Measurements from ENCODE around the gene YKT6.
"Not testable (repeated sequence)": the region's sequence is repeated elsewhere in the genome, so short reads cannot be mapped to it uniquely, and the experiment has no call there.

YKT6 gene

GRCh38 chr7:44194562-44195145, 6.1 kb upstream of the YKT6 start:
- no peak for TF ChIP-seq CTCF (conservative IDR thresholded peaks at IDR 0.05; ENCODE audit: low read depth, low read length)
- DNase-seq (ENCODE audit: low read depth) = no peak
- H3K4me3 ChIP-seq (ENCODE audit: low read length) = no peak overlapping the region

- no peak for DNase-seq (ENCODE audit: low read depth)
- no peak overlapping the region for H3K4me3 ChIP-seq (ENCODE audit: low read length)
- TF ChIP-seq CTCF (conservative IDR thresholded peaks at IDR 0.05; ENCODE audit: low read depth, low read length) = no peak
Measured at GRCh38 chr7:44195889-44196288, 4.9 kb upstream of the YKT6 start.

- peak; percentile 88 for TF ChIP-seq CTCF (conservative IDR thresholded peaks at IDR 0.05; ENCODE audit: low read depth, low read length)
- H3K4me3 ChIP-seq (ENCODE audit: low read length) = no peak overlapping the region
- no peak for DNase-seq (ENCODE audit: low read depth)
Measured at GRCh38 chr7:44196450-44196872, 4.3 kb upstream of the YKT6 start.

GRCh38 chr7:44197474-44197873, 3.3 kb upstream of the YKT6 start:
- no peak for TF ChIP-seq CTCF (conservative IDR thresholded peaks at IDR 0.05; ENCODE audit: low read depth, low read length)
- no peak for DNase-seq (ENCODE audit: low read depth)
- H3K4me3 ChIP-seq (ENCODE audit: low read length) = no peak overlapping the region

- not testable (repeated sequence) for H3K4me3 ChIP-seq (ENCODE audit: low read length); DNase-seq (ENCODE audit: low read depth)
Measured at GRCh38 chr7:44200163-44200562, 615 bp upstream of the YKT6 start.

GRCh38 chr7:44201813-44202212, 1.0 kb downstream of the YKT6 start:
- H3K4me3 ChIP-seq (ENCODE audit: low read length) = peak overlapping the region; percentile 96
- no peak for DNase-seq (ENCODE audit: low read depth)
- TF ChIP-seq CTCF (conservative IDR thresholded peaks at IDR 0.05; ENCODE audit: low read depth, low read length) = no peak

- DNase-seq (ENCODE audit: low read depth) = no peak
- TF ChIP-seq CTCF (conservative IDR thresholded peaks at IDR 0.05; ENCODE audit: low read depth, low read length) = no peak
- H3K4me3 ChIP-seq (ENCODE audit: low read length) = no peak overlapping the region
Measured at GRCh38 chr7:44206008-44206407, 5.2 kb downstream of the YKT6 start.

- H3K4me3 ChIP-seq (ENCODE audit: low read length) = no peak overlapping the region
- TF ChIP-seq CTCF (conservative IDR thresholded peaks at IDR 0.05; ENCODE audit: low read depth, low read length) = no peak
- DNase-seq (ENCODE audit: low read depth) = no peak
Measured at GRCh38 chr7:44208085-44208484, 7.3 kb downstream of the YKT6 start.

Measured in retinal pigment epithelial cell (primary cell).